ENCODE measurements around the gene GAL3ST2.
A peak's percentile ranks its signal among the peaks of the same experiment; 100 is the strongest.
"Not testable (repeated sequence)": the region's sequence is repeated elsewhere in the genome, so short reads cannot be mapped to it uniquely, and the experiment has no call there.

The GAL3ST2 gene

GRCh38 chr2:241795021-241795999, 18.7 kb downstream of the GAL3ST2 start:
- DNase-seq = no peak

DNA sequence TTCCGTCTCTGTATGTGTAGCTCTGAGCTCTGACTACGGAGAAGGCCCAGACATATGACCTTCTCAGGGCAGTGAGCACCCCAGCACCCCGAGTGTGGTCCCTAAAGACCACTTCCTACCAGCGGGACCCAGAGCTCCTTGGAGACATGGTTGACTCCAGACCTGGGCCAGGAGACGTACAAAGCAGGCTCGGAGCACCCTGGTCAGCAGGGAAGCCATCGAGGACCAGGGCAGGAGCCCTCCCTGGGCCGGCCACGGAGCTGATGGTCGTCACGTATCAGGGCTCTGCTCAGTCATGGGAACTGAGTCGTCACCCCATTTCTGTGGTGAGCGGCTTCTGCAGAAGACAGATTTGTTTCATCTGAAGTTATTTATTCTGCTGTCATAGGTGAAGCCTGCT, 19.6 kb downstream of the GAL3ST2 start:
- no peak for DNase-seq

- DNase-seq = no peak
Observed at GRCh38 chr2:241796610-241797138, 20.1 kb downstream of the GAL3ST2 start.

DNA sequence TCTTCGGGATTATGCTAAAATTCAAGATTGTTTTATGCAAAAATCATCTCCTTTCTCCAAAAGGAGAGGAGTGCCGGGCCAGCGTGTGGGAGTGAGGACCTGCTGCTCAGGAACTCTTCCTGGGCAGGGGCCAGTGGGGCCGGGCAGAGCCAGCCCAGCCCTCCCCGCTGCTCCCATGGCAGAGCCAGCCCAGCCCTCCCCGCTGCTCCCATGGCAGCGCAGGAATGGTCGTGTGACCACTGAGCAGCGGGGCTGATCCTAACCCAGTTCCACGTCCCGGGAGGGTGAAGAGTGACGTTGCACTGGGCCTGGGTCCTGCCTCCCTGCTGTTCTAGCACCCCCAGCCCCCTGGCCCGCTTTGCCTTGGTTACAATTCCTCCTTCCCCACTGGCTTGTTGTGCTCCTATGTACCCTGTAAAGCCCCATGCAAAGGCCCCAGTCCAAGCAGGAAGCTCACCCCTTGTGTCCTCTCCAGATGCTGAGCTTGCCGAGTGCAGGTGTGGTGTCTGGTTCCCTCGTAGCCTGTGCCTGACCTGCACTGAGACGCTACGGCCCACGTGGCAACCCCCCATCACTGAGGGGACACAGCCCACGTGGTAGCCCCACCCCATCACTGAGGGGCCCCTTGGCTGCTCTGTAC, 20.9 kb downstream of the GAL3ST2 start:
- no peak for DNase-seq

GRCh38 chr2:241798081-241798630, 21.5 kb downstream of the GAL3ST2 start:
- DNase-seq = no peak

GRCh38 chr2:241798631-241799521, 22.3 kb downstream of the GAL3ST2 start:
- DNase-seq = no peak

GRCh38 chr2:241799522-241800197, 23.0 kb downstream of the GAL3ST2 start:
- no peak for DNase-seq

DNA sequence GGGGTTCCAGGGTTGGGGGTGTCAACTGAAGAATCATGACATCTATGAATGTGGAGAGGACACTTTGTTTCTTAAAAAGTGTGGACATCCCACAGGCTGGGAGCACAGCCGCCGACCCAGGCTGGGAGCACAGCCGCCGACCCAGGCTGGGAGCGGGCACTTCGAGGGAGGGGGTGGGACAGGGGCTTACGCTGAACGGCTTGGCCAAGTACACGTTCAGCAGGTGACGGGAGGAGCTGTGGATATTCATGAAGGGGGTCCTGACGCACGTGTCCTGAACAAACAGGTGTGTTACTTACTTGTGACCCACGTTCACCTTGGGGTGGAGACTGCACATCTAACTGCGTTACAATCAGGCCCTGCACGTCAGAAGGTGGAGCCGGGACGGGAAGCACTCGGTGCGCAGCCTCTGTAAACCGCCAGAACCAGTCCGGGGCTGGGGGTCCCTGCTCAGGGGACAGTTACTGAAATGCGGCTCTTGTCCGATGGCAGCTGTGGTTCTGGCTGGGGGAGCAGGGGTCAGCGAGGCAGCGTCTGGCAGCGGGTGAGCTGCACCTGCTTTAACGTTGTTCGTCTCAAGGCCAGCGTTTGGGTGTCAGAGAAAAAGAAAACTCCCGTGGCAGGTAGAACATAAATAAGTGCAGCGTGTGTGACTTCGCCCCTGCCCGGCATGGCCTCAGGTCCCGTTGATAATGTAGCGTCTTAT, 23.7 kb downstream of the GAL3ST2 start:
- not testable (repeated sequence) for DNase-seq

DNA sequence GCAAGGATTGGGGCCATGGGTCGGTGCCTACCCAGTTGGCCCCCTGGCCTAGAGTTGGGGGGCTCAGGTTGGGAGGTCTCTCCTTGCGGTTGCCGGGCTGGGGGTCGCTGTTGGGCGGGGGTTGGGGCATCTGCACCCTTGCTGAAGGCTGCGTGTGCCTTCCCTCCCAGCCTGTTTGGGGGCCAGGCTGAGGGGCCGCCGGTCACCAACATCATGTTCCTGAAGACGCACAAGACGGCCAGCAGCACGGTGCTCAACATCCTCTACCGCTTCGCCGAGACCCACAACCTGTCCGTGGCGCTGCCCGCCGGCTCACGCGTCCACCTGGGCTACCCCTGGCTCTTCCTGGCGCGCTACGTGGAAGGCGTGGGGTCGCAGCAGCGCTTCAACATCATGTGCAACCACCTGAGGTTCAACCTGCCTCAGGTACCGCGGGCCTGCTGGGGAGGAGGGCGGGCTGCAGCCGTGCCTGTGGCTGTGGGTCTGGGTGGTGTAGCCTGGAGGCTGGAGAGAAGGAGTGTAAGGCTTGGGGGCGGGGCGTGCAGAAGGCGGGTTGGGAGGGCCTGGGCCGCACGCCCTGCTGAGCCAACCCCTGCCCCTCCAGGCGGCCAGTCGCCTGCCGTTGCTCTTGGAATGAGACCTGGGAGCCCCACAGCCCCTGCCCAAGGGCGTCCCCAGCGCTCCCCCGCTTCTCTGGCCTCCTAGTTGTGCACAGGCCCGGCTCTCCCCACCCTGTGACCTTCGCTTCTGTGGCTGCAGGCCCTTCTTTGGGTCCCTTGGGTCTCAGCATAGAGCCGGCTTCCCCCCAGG, 25.2 kb downstream of the GAL3ST2 start:
- no peak for DNase-seq

GRCh38 chr2:241802421-241803318, 26.0 kb downstream of the GAL3ST2 start:
- no peak for DNase-seq

- peak; percentile 28 to 48 for DNase-seq
Observed at GRCh38 chr2:241803387-241804325, 27.0 kb downstream of the GAL3ST2 start.

DNA sequence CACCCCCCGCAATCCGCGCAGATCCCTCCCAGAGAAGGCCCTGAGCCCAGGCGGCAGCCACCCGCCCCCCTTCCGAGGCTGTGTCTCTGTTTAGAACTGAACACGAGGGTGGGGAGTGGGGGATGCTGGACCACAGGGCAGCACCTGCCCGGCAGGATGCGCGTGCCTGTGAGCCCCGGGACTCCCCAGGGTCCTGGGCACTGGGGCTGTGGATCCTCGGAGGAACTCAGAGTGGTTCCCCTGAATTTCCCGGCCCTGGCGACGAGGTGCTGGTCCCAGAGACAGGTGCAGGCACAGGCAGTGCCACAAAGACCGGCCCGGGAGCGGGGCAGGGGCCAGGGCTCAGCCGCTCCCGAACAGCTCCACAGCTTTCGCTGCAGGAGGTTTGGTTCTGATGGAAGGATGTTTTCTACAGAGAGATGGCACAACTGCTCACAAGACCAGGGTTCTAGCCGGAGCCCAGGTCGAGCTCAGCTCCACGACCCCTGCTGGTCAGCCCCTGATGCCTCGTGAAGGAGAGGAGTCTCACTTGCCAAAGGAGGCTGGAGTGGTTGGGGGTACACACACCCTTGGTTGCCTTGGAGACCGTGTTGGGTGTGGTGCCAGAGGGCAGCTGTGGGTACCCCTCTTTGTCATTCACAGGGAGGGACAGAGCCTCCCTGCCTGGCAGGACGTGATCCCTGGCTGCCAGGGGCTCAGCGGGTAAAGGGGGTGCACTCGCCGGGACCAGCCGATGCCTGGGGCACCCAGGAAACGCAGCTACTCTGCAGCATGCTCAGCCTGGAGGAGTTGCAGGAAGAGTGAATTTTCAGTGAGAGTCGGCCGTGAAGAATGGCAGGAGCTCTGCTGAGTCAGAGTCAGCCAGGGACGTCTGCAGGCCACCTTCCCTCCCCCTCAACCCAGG, 28.0 kb downstream of the GAL3ST2 start:
- DNase-seq = no peak

DNA sequence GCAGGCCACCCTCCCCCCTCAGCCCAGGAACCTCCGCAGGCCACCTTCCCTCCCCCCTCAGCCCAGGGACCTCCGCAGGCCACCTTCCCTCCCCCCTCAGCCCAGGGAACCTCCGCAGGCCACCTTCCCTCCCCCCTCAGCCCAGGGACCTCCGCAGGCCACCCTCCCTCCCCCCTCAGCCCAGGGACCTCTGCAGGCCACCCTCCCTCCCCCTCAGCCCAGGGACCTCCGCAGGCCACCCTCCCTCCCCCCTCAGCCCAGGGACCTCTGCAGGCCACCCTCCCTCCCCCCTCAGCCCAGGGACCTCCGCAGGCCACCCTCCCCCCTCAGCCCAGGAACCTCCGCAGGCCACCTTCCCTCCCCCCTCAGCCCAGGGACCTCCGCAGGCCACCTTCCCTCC, 29.6 kb downstream of the GAL3ST2 start:
- DNase-seq = not testable (repeated sequence)

GRCh38 chr2:241808051-241808720, 31.6 kb downstream of the GAL3ST2 start:
- DNase-seq = no peak

DNA sequence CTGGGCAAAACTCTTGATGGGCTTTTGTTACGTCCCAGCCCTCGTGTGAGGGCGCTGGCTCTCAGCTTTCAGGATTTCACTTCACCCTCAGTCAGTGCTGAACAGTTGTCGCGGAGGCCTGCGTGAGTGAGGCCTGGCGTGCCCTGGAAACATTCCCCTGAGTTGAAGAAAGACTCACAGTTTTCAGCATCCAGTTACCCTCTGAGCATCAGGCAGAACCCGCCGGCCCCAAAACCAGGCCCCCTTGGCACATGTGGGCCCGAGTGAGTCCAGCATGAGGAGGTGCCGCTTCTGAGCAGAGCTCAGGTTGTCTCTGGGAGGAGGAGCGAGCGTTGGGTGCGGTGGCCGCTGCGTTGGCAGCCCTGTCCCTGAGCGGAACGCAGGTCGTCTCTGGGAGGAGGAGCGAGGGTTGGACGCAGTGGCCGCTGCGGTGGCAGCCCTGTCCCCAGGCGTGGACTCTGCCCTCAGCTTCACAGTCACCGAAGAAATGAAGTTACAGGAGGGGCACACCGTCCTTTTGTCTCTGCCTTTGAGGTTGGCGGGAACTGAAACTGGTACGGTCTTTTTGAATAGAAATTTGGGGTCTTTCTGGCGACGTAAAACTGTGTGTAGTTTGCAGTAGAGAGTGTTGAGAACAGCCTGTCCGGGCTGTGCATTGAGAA, 32.2 kb downstream of the GAL3ST2 start, which contains the start of gene NEU4:
NEU4 (plus strand) TSS at position 473 of the 662 bp plus-strand sequence. CDS start 5,292 bp downstream, outside the sequence.
- no peak for DNase-seq

Measured in stimulated activated CD4-positive, alpha-beta T cell treated with anti-CD3 and anti-CD28 coated beads, Interleukin-2, amount 100 ng/mL, for 48 hours (primary cell).